ENCODE measurements around the gene ARPC1B.

GRCh38 chr7:99419323-99420021 lies 44.9 kb downstream of the ARPC1B start:
- TF ChIP-seq ZC3H11A (IDR thresholded peaks at IDR 0.05; ENCODE audit: low read depth, low read length) = no peak
- no peak for TF ChIP-seq CTCFL (IDR thresholded peaks at IDR 0.05; ENCODE audit: borderline replicate concordance, insufficient read depth, low read depth, low read length, poor library complexity, severe bottlenecking)
- no peak for TF ChIP-seq E2F6 (IDR thresholded peaks at IDR 0.05; ENCODE audit: borderline replicate concordance in 1 of 2, extremely low read depth in 1 of 2, insufficient read depth in 1 of 2, insufficient read length in 1 of 2, low read depth in 1 of 2, low read length in 1 of 2, poor library complexity in 1 of 2, severe bottlenecking in 1 of 2)
- TF ChIP-seq TAF1 (IDR thresholded peaks at IDR 0.05; ENCODE audit: control insufficient read depth, extremely low read depth, insufficient read depth, low read length, severe bottlenecking) = no peak
- TF ChIP-seq MITF (IDR thresholded peaks at IDR 0.05) = no peak
- TF ChIP-seq, protein P1, sequence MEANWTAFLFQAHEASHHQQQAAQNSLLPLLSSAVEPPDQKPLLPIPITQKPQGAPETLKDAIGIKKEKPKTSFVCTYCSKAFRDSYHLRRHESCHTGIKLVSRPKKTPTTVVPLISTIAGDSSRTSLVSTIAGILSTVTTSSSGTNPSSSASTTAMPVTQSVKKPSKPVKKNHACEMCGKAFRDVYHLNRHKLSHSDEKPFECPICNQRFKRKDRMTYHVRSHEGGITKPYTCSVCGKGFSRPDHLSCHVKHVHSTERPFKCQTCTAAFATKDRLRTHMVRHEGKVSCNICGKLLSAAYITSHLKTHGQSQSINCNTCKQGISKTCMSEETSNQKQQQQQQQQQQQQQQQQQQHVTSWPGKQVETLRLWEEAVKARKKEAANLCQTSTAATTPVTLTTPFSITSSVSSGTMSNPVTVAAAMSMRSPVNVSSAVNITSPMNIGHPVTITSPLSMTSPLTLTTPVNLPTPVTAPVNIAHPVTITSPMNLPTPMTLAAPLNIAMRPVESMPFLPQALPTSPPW (CRISPR knock-in tag; IDR thresholded peaks at IDR 0.05) = no peak
- TF ChIP-seq POLR2A (conservative IDR thresholded peaks at IDR 0.05) = peak; percentile 29; the same call in 1 of the 2 replicates
- TF ChIP-seq FOXK1 (CRISPR knock-in tag; IDR thresholded peaks at IDR 0.05; ENCODE audit: borderline replicate concordance) = no peak
- TF ChIP-seq, protein P2, sequence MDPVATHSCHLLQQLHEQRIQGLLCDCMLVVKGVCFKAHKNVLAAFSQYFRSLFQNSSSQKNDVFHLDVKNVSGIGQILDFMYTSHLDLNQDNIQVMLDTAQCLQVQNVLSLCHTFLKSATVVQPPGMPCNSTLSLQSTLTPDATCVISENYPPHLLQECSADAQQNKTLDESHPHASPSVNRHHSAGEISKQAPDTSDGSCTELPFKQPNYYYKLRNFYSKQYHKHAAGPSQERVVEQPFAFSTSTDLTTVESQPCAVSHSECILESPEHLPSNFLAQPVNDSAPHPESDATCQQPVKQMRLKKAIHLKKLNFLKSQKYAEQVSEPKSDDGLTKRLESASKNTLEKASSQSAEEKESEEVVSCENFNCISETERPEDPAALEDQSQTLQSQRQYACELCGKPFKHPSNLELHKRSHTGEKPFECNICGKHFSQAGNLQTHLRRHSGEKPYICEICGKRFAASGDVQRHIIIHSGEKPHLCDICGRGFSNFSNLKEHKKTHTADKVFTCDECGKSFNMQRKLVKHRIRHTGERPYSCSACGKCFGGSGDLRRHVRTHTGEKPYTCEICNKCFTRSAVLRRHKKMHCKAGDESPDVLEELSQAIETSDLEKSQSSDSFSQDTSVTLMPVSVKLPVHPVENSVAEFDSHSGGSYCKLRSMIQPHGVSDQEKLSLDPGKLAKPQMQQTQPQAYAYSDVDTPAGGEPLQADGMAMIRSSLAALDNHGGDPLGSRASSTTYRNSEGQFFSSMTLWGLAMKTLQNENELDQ (CRISPR knock-in tag; IDR thresholded peaks at IDR 0.05; ENCODE audit: borderline replicate concordance) = no peak
- TF ChIP-seq HDAC8 (tag; IDR thresholded peaks at IDR 0.05) = no peak
- TF ChIP-seq NRF1 (conservative IDR thresholded peaks at IDR 0.05 in 1 of 2, IDR thresholded peaks at IDR 0.05 in 1 of 2) = no peak
- no peak for TF ChIP-seq ZNF512 (tag; IDR thresholded peaks at IDR 0.05)
- TF ChIP-seq, protein P3, sequence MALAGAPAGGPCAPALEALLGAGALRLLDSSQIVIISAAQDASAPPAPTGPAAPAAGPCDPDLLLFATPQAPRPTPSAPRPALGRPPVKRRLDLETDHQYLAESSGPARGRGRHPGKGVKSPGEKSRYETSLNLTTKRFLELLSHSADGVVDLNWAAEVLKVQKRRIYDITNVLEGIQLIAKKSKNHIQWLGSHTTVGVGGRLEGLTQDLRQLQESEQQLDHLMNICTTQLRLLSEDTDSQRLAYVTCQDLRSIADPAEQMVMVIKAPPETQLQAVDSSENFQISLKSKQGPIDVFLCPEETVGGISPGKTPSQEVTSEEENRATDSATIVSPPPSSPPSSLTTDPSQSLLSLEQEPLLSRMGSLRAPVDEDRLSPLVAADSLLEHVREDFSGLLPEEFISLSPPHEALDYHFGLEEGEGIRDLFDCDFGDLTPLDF (CRISPR knock-in tag; IDR thresholded peaks at IDR 0.05) = no peak

Measured in K562 (cell line).